Measurements from ENCODE around the gene TOP3B. TPM values are rescaled to one million over a fixed set of nuclear protein-coding genes. Genes with fewer than 3 reads are reported as not detected.

TOP3B gene
- total and polyA plus RNA-seq, 9 of the 15 experiments (the other 6 are each of a cell fraction or from before 2014, with no cell fraction given): 3.0 to 188 (median 112) TPM

GRCh38 chr22:22011964-22012363 is 29.4 kb upstream of the TOP3B start:
- 0 out of 2 replicates have a peak, but pooled peaks cover 6% of the 10 kb centered on the region for H3K9me3 ChIP-seq (replicated peaks; ENCODE audit: control insufficient read depth, insufficient read depth, low read depth, low read length)
- ATAC-seq (no peak), FAIRE-seq (no peak), DNase-seq (ENCODE audit: extremely low read depth in 1 of 4, low spot score in 3 of 4) (no peak)
- no peak overlapping the region for H3K27ac ChIP-seq (ENCODE audit: extremely low read depth, low read depth, low read length)
- BruUV-seq (replicated peaks): no TSS peak
- no peaks in the 10 kb centered on the region for H3K79me2 ChIP-seq (ENCODE audit: control insufficient read depth, insufficient read depth, low read length)
- no peak overlapping the region for H3K4me3 ChIP-seq
- no peaks in the 10 kb centered on the region for H3K9me1 ChIP-seq (ENCODE audit: control insufficient read depth, insufficient read depth, low read length)
- H2AFZ ChIP-seq (ENCODE audit: low read depth, low read length): no peak overlapping the region
- no peak overlapping the region for H3K9ac ChIP-seq (ENCODE audit: insufficient read depth in 1 of 2, low read depth in 2 of 2, low read length in 2 of 2)
- H3K27me3 ChIP-seq (ENCODE audit: control insufficient read depth in 2 of 2, insufficient read depth in 2 of 2, low read length in 2 of 2): peaks cover 37 to 62% of the 10 kb centered on the region in 2 experiments
- 2% methylated on average over 1 of the region's 1 CpG for WGBS (ENCODE audit: insufficient coverage, low coverage, missing lambda C conversion rate)
- no peaks in the 10 kb centered on the region for H4K20me1 ChIP-seq (replicated peaks; ENCODE audit: control insufficient read depth, insufficient read depth, low read length)
- no peak overlapping the region for H3K4me2 ChIP-seq (ENCODE audit: insufficient read depth, low read length)
- no peaks in the 10 kb centered on the region for H3K4me1 ChIP-seq (replicated peaks in 1 of 2; ENCODE audit: control insufficient read depth in 2 of 2, insufficient read depth in 2 of 2, low read length in 2 of 2)
- H3K36me3 ChIP-seq (ENCODE audit: control insufficient read depth, insufficient read depth, low read length): no peaks in the 10 kb centered on the region
- POLR2A ChIA-PET: interaction anchor here (0.9 to 3.0 kb wide), 5 partner anchors 10 to 34 kb away, joined by 3 to 22 read pairs (median 14); no protein-coding TSS in a partner anchor
- intact Hi-C loops (cut with micrococcal nuclease): no loop called here
- CTCF ChIA-PET (ENCODE audit: low intra/inter-chr PET ratio): no interaction called here
- no peak for TF ChIP-seq FUS (optimal IDR thresholded peaks at IDR 0.05; ENCODE audit: low read depth, low read length)
- TF ChIP-seq AFF4 (CRISPR knock-in tag; IDR thresholded peaks at IDR 0.05): 0 out of 2 replicates have a peak, but pooled peaks have one; percentile 47
- peak; percentile 60; the same call in 1 of the 2 replicates for TF ChIP-seq MAFK (IDR thresholded peaks at IDR 0.05; ENCODE audit: low read length)
- no peak for TF ChIP-seq EP400 (IDR thresholded peaks at IDR 0.05)
- no peak for TF ChIP-seq MLLT1 (IDR thresholded peaks at IDR 0.05)
- TF ChIP-seq MAFF (IDR thresholded peaks at IDR 0.05; ENCODE audit: low read length): peak; percentile 54
- TF ChIP-seq C11orf30 (IDR thresholded peaks at IDR 0.05; ENCODE audit: low read depth): peak; percentile 41; the same call in 1 of the 2 replicates
- no peak for TF ChIP-seq ZNF280B (CRISPR knock-in tag; IDR thresholded peaks at IDR 0.05)
- TF ChIP-seq ZNF3 (CRISPR knock-in tag; IDR thresholded peaks at IDR 0.05): 0 out of 2 replicates have a peak, but pooled peaks have one; percentile 14
- in situ Hi-C loops (cut with MboI): no loop called here
